Measurements from ENCODE around the gene STAU1. TPM values are rescaled to one million over a fixed set of nuclear protein-coding genes. Genes with fewer than 3 reads are reported as not detected.

The STAU1 gene
- total and polyA plus RNA-seq, 2 experiments from 2014 or later = 59.4 to 78.2 TPM

GRCh38 chr20:49099011-49099410 is 89.1 kb downstream of the STAU1 start:
- no peak overlapping the region for H3K9ac ChIP-seq
- no peaks in the 10 kb centered on the region for H3K9me3 ChIP-seq (ENCODE audit: low read depth)
- no peak for TF ChIP-seq EZH2phosphoT487 (IDR thresholded peaks at IDR 0.05; ENCODE audit: insufficient read depth, low read depth)
- no peak for TF ChIP-seq EZH2 (IDR thresholded peaks at IDR 0.05; ENCODE audit: insufficient read depth, poor library complexity, severe bottlenecking)
- no peaks in the 10 kb centered on the region for H3K27me3 ChIP-seq (replicated peaks; ENCODE audit: insufficient read depth)
- in situ Hi-C loops (cut with MboI) = no loop called here
- H3K36me3 ChIP-seq (ENCODE audit: low read depth) = peaks cover 34% of the 10 kb centered on the region
- H3K4me2 ChIP-seq (ENCODE audit: unreplicated experiment) = no peak overlapping the region
- H3F3A ChIP-seq (ENCODE audit: insufficient read depth) = peaks cover 15% of the 10 kb centered on the region
- no peak overlapping the region for H3K27ac ChIP-seq
- 95 to 100% methylated on average over 3 of the region's 3 CpGs for WGBS, 2 experiments (ENCODE audit: low coverage in 1 of 2, low lambda C conversion rate in 2 of 2, missing lambda C conversion rate in 2 of 2)
- H4K20me1 ChIP-seq (ENCODE audit: insufficient read depth) = no peaks in the 10 kb centered on the region
- DNase-seq = no peak
- peaks cover 11% of the 10 kb centered on the region; the same call in 1 of the 2 replicates for H3K79me2 ChIP-seq (ENCODE audit: insufficient read depth)
- H2AFZ ChIP-seq = no peak overlapping the region
- no peaks in the 10 kb centered on the region for H3K9me2 ChIP-seq (ENCODE audit: insufficient read depth)
- no peak overlapping the region for H3K4me3 ChIP-seq
- no peaks in the 10 kb centered on the region for H3K4me1 ChIP-seq (ENCODE audit: insufficient read depth)

DNA sequence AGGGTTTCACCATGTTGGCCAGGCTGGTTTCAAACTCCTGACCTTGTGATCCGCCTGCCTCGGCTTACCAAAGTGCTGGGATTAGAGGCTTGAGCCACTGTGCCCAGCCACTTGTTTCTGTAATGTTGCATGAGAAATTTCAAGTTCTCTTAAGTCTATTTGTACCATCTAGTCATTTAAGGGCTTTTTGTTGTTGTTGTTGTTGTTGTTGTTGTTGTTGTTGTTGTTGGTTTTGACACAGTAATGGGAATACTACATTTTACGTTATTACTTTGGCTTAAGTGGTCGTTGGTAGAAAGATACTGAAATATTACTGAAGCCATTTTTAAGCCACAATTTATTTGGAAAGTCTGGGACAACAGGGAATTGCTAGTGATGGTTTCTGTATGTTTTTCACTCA is 90.0 kb downstream of the STAU1 start:
- Histone ChIP-seq H3K9me2 (ENCODE audit: insufficient read depth) (no peaks in the 10 kb centered on the region), H3K79me2 (ENCODE audit: insufficient read depth) (peaks cover 7% of the 10 kb centered on the region; the same call in 1 of the 2 replicates), H3F3A (ENCODE audit: insufficient read depth) (peaks cover 15% of the 10 kb centered on the region), H3K4me1 (ENCODE audit: insufficient read depth) (no peaks in the 10 kb centered on the region), H3K9me3 (ENCODE audit: low read depth) (no peaks in the 10 kb centered on the region), H3K9ac (no peak overlapping the region), H3K27me3 (replicated peaks; ENCODE audit: insufficient read depth) (no peaks in the 10 kb centered on the region), H4K20me1 (ENCODE audit: insufficient read depth) (no peaks in the 10 kb centered on the region), H2AFZ (no peak overlapping the region), H3K36me3 (ENCODE audit: low read depth) (peaks cover 38% of the 10 kb centered on the region), H3K4me2 (ENCODE audit: unreplicated experiment) (no peak overlapping the region), H3K4me3 (no peak overlapping the region), H3K27ac (no peak overlapping the region)
- in situ Hi-C loops (cut with MboI) = no loop called here
- DNase-seq = no peak
- 79 to 80% methylated on average over 4 of the region's 4 CpGs for WGBS, 2 experiments (ENCODE audit: low coverage in 1 of 2, low lambda C conversion rate in 2 of 2, missing lambda C conversion rate in 2 of 2)
- TF ChIP-seq EZH2phosphoT487 (IDR thresholded peaks at IDR 0.05; ENCODE audit: insufficient read depth, low read depth) (no peak), EZH2 (IDR thresholded peaks at IDR 0.05; ENCODE audit: insufficient read depth, poor library complexity, severe bottlenecking) (no peak)

GRCh38 chr20:49097159-49097558 is 91.0 kb downstream of the STAU1 start:
- TF ChIP-seq EZH2 (IDR thresholded peaks at IDR 0.05; ENCODE audit: insufficient read depth, poor library complexity, severe bottlenecking) = no peak
- TF ChIP-seq EZH2phosphoT487 (IDR thresholded peaks at IDR 0.05; ENCODE audit: insufficient read depth, low read depth) = no peak
- Histone ChIP-seq H3K9me3 (ENCODE audit: low read depth) (no peaks in the 10 kb centered on the region), H3K4me3 (no peak overlapping the region), H3K4me2 (ENCODE audit: unreplicated experiment) (no peak overlapping the region), H3K36me3 (ENCODE audit: low read depth) (peaks cover 40% of the 10 kb centered on the region), H3K9me2 (ENCODE audit: insufficient read depth) (no peaks in the 10 kb centered on the region), H3F3A (ENCODE audit: insufficient read depth) (peaks cover 15% of the 10 kb centered on the region), H4K20me1 (ENCODE audit: insufficient read depth) (no peaks in the 10 kb centered on the region), H3K27ac (no peak overlapping the region), H2AFZ (no peak overlapping the region), H3K4me1 (ENCODE audit: insufficient read depth) (no peaks in the 10 kb centered on the region), H3K27me3 (replicated peaks; ENCODE audit: insufficient read depth) (no peaks in the 10 kb centered on the region), H3K79me2 (ENCODE audit: insufficient read depth) (no peaks in the 10 kb centered on the region; the same call in 1 of the 2 replicates), H3K9ac (no peak overlapping the region)
- in situ Hi-C loops (cut with MboI) = no loop called here
- WGBS, 2 experiments (ENCODE audit: low coverage in 1 of 2, low lambda C conversion rate in 2 of 2, missing lambda C conversion rate in 2 of 2) = 77 to 84% methylated on average over 7 of the region's 7 CpGs
- DNase-seq = no peak

GRCh38 chr20:49096203-49096730 is 91.9 kb downstream of the STAU1 start:
- no peaks in the 10 kb centered on the region for H3K4me1 ChIP-seq (ENCODE audit: insufficient read depth)
- DNase-seq = no peak
- peaks cover 47% of the 10 kb centered on the region for H3K36me3 ChIP-seq (ENCODE audit: low read depth)
- peaks cover 14% of the 10 kb centered on the region for H3F3A ChIP-seq (ENCODE audit: insufficient read depth)
- no peak overlapping the region for H3K4me3 ChIP-seq
- no peaks in the 10 kb centered on the region for H3K27me3 ChIP-seq (replicated peaks; ENCODE audit: insufficient read depth)
- no peaks in the 10 kb centered on the region for H4K20me1 ChIP-seq (ENCODE audit: insufficient read depth)
- H3K9me2 ChIP-seq (ENCODE audit: insufficient read depth) = no peaks in the 10 kb centered on the region
- H3K4me2 ChIP-seq (ENCODE audit: unreplicated experiment) = no peak overlapping the region
- H3K79me2 ChIP-seq (ENCODE audit: insufficient read depth) = no peaks in the 10 kb centered on the region; the same call in 1 of the 2 replicates
- TF ChIP-seq EZH2 (IDR thresholded peaks at IDR 0.05; ENCODE audit: insufficient read depth, poor library complexity, severe bottlenecking) (no peak), EZH2phosphoT487 (IDR thresholded peaks at IDR 0.05; ENCODE audit: insufficient read depth, low read depth) (no peak)
- WGBS, 2 experiments (ENCODE audit: low coverage in 1 of 2, low lambda C conversion rate in 2 of 2, missing lambda C conversion rate in 2 of 2) = 76 to 78% methylated on average over 7 of the region's 7 CpGs
- in situ Hi-C loops (cut with MboI) = no loop called here
- H2AFZ ChIP-seq = no peak overlapping the region
- H3K9ac ChIP-seq = no peak overlapping the region
- no peaks in the 10 kb centered on the region for H3K9me3 ChIP-seq (ENCODE audit: low read depth)
- H3K27ac ChIP-seq = no peak overlapping the region

Data from GM23248 (cell line).